D721Med (cell line): ENCODE data around the gene CCDC88B.

ENCODE experiments used
- DNase-seq: peaks from one replicate; pipeline ENCODE4 v3.0.0; 2011; ENCODE audit warnings: low spot score; ENCODE audit not compliant: insufficient read length
- FAIRE-seq: peaks from 2 replicates; lab custom pipeline; 2011; peaks lifted over from hg19 to GRCh38; lab: Jason Lieb, UNC
- CTCF ChIP-seq: IDR thresholded peaks from 2 replicates; pipeline ENCODE4 v1.5.1; 2012; ENCODE audit warnings: mild to moderate bottlenecking, control low read depth; ENCODE audit not compliant: insufficient read depth; ENCODE audit errors: missing control alignments

The CCDC88B gene

GRCh38 chr11:64384981-64385944, 45.3 kb downstream of the CCDC88B start:
- no peak for TF ChIP-seq CTCF
- FAIRE-seq (no peak), DNase-seq (no peak)

- FAIRE-seq: no peak
- TF ChIP-seq CTCF: no peak
- DNase-seq: no peak
Observed at GRCh38 chr11:64385945-64386704, 46.1 kb downstream of the CCDC88B start.

- no peak for TF ChIP-seq CTCF
- DNase-seq (no peak), FAIRE-seq (no peak)
Observed at GRCh38 chr11:64387916-64388315, 47.9 kb downstream of the CCDC88B start.

GRCh38 chr11:64388894-64389293, 48.9 kb downstream of the CCDC88B start:
- FAIRE-seq (no peak), DNase-seq (no peak)
- TF ChIP-seq CTCF: no peak

GRCh38 chr11:64389851-64390250, 49.8 kb downstream of the CCDC88B start:
- DNase-seq (no peak), FAIRE-seq (no peak)
- TF ChIP-seq CTCF: no peak

GRCh38 chr11:64390558-64390957, 50.6 kb downstream of the CCDC88B start:
- no peak for FAIRE-seq
- TF ChIP-seq CTCF: no peak

More at GRCh38 chr11:64390558-64390957, 50.6 kb downstream of the CCDC88B start:
- DNase-seq: no peak
